Endothelial cell of umbilical vein (primary cell): ENCODE measurements around the gene BICD2. TPM values are rescaled to one million over a fixed set of nuclear protein-coding genes. Genes with fewer than 3 reads are reported as not detected.

Experiments
- BruUV-seq: library from RNA; stranded (reverse); fragments of 400-500 nt; replicated peaks from 2 replicates; lab custom pipeline; 2021; lab: Mats Ljungman, UMichigan
- CTCF ChIA-PET: fragments of 300-600, 350-600 bp; sonication (Branson Sonifier 250); formaldehyde crosslinking; loops from one replicate; lab custom pipeline; 2021; ENCODE audit warnings: antibody characterized with exemption, inconsistent platforms; lab: Charles Lee
- POLR2A ChIA-PET: fragments of 300-600, 350-600 bp; sonication (Branson Sonifier 250); formaldehyde crosslinking; loops from one replicate; lab custom pipeline; 2021; ENCODE audit warnings: antibody characterized with exemption, inconsistent platforms; lab: Charles Lee
- DNase-seq: peaks from one replicate; pipeline ENCODE4 v3.0.0-alpha.2; 2011; ENCODE audit warnings: low read depth, low spot score
- FAIRE-seq: peaks from 2 replicates; lab custom pipeline; 2011; peaks lifted over from hg19 to GRCh38; lab: Jason Lieb, UNC
- H2AFZ ChIP-seq: 2 replicates; pipeline ENCODE4 v1.6.0; 2012; ENCODE audit warnings: low read depth, low read length, control low read depth, inconsistent platforms
- H3K27ac ChIP-seq: 2 replicates; pipeline ENCODE4 v1.5.1; 2011; ENCODE audit warnings: low read depth, mild to moderate bottlenecking, control low read depth, low read length, moderate library complexity; ENCODE audit not compliant: insufficient read depth
- H3K27me3 ChIP-seq, 2 experiments: 2 replicates each; pipeline versions ENCODE4 v1.6.0 to v1.6.1; 2011; ENCODE audit warnings: low read length in 2 of 2, mixed read lengths in 1 of 2; ENCODE audit not compliant: control insufficient read depth in 2 of 2, insufficient read depth in 2 of 2
- H3K36me3 ChIP-seq, 2 experiments: 2 replicates in 1 of 2; 3 replicates in 1 of 2; pipeline ENCODE4 v1.5.1; 2011; ENCODE audit warnings: low read length in 2 of 2, mild to moderate bottlenecking in 1 of 2, moderate library complexity in 1 of 2; ENCODE audit not compliant: control insufficient read depth in 2 of 2, insufficient read depth in 2 of 2; ENCODE audit errors: extremely low read depth in 1 of 2
- H3K4me1 ChIP-seq: 3 replicates; pipeline ENCODE4 v1.5.1; 2011; ENCODE audit warnings: mild to moderate bottlenecking, low read length; ENCODE audit not compliant: control insufficient read depth, insufficient read depth; ENCODE audit errors: extremely low read depth
- H3K4me2 ChIP-seq: 2 replicates; pipeline ENCODE4 v1.6.1; 2011; ENCODE audit warnings: low read length, control low read depth, mixed read lengths; ENCODE audit not compliant: insufficient read depth
- H3K4me3 ChIP-seq, 3 experiments: fragments of 200-600 bp in 1 of 3; sonication (generic), shearing (Covaris generic) in 1 of 3; replicated peaks in 1 of 3; 2 replicates each; pipeline ENCODE4 v1.5.1; 2011 to 2016; ENCODE audit warnings: control low read depth in 3 of 3, low read length in 3 of 3, mild to moderate bottlenecking in 2 of 3, inconsistent platforms in 1 of 3, low read depth in 1 of 3, moderate library complexity in 1 of 3; ENCODE audit not compliant: insufficient read depth in 1 of 3
- H3K79me2 ChIP-seq: 2 replicates; pipeline ENCODE4 v1.6.0; 2012; ENCODE audit warnings: low read length, inconsistent platforms; ENCODE audit not compliant: control insufficient read depth, insufficient read depth
- H3K9ac ChIP-seq: replicated peaks from 2 replicates; pipeline ENCODE3; 2011; ENCODE audit warnings: low read length, control low read depth; ENCODE audit not compliant: insufficient read depth; ENCODE audit errors: extremely low read depth
- H3K9me1 ChIP-seq: replicated peaks from 3 replicates; pipeline ENCODE4 v1.6.0; 2011; ENCODE audit warnings: mild to moderate bottlenecking, low read length; ENCODE audit not compliant: control insufficient read depth, insufficient read depth; ENCODE audit errors: extremely low read depth
- H3K9me3 ChIP-seq: replicated peaks from 2 replicates; pipeline ENCODE4 v1.5.1; 2012; ENCODE audit warnings: low read length, inconsistent platforms; ENCODE audit not compliant: control insufficient read depth, insufficient read depth
- H4K20me1 ChIP-seq: replicated peaks from 2 replicates; pipeline ENCODE3; 2011; ENCODE audit warnings: mild to moderate bottlenecking, low read length; ENCODE audit not compliant: control insufficient read depth, insufficient read depth; ENCODE audit errors: extremely low read depth
- EZH2 ChIP-seq: IDR thresholded peaks from 2 replicates; pipeline ENCODE4 v1.6.1; 2012; ENCODE audit warnings: borderline replicate concordance, low read depth, mild to moderate bottlenecking, moderate library complexity, low read length, inconsistent platforms; ENCODE audit not compliant: severe bottlenecking
- FOS ChIP-seq: IDR thresholded peaks from 2 replicates; pipeline ENCODE4 v1.6.1; 2011; ENCODE audit warnings: mild to moderate bottlenecking, low read length, moderate library complexity, borderline replicate concordance; ENCODE audit not compliant: insufficient read depth
- GATA2 ChIP-seq: IDR thresholded peaks from 2 replicates; pipeline ENCODE4 v1.7.0; 2011; ENCODE audit warnings: low read depth, mild to moderate bottlenecking, moderate library complexity, mixed read lengths, low read length; ENCODE audit not compliant: insufficient read length, insufficient read depth
- JUN ChIP-seq: IDR thresholded peaks from 2 replicates; pipeline ENCODE4 v1.6.1; 2011; ENCODE audit warnings: borderline replicate concordance, low read depth; ENCODE audit not compliant: insufficient read length, insufficient read depth
- MYC ChIP-seq: IDR thresholded peaks from one replicate; pipeline ENCODE4 v1.6.1; 2011; ENCODE audit warnings: mild to moderate bottlenecking, low read depth, low read length
- POLR2A ChIP-seq: IDR thresholded peaks from 2 replicates; pipeline ENCODE4 v1.6.1; 2012; ENCODE audit warnings: low read depth, mild to moderate bottlenecking, control low read depth, low read length
- POLR2AphosphoS5 ChIP-seq: IDR thresholded peaks from 2 replicates; pipeline ENCODE4 v1.6.1; 2012; ENCODE audit warnings: low read depth, mild to moderate bottlenecking, control low read depth, low read length, moderate library complexity; ENCODE audit not compliant: insufficient read depth
- dilution Hi-C: fragments of 300-500 bp; cut with MboI; formaldehyde crosslinking; loops from one replicate; pipeline ENCODE4 v1.15.0; 2019; ENCODE audit warnings: low sequenced_read_pairs; ENCODE audit not compliant: extremely low pct_ligation_motif_present
- intact Hi-C: fragments of 100-400 bp; cut with micrococcal nuclease; formaldehyde crosslinking; loops from one replicate; pipeline ENCODE4 v1.10.0; 2022
- polyA plus RNA-seq, 4 experiments: library from polyadenylated mRNA; depleted of rRNA in 3 of 4; stranded (reverse) in 3 of 4; unstranded in 1 of 4; fragments of >200 nt; gene quantifications; 2 replicates each; pipeline versions ENCODE4 v1.2.1 to v1.2.3, GENCODE V29; 2011 to 2012; ENCODE audit warnings: missing spikeins in 1 of 4
- total RNA-seq: library from RNA; stranded (reverse); gene quantifications from 2 replicates; pipeline ENCODE4 v1.2.3, GENCODE V29; 2021
- TF ChIP-seq, protein P1 (sequence below): IDR thresholded peaks from 2 replicates; pipeline ENCODE4 v1.6.1; 2011; ENCODE audit not compliant: insufficient read depth, insufficient read length
- TF ChIP-seq, protein P2 (sequence below), 2 donors: IDR thresholded peaks; 1 replicate in 1 of 2; 2 replicates in 1 of 2; pipeline ENCODE4 v1.5.1; 2011; ENCODE audit warnings: low read length in 2 of 2, mild to moderate bottlenecking in 2 of 2, moderate library complexity in 2 of 2, control low read depth in 1 of 2, inconsistent platforms in 1 of 2, low read depth in 1 of 2; ENCODE audit not compliant: insufficient read depth in 1 of 2; ENCODE audit errors: extremely low read depth in 1 of 2

Gene BICD2
- total and polyA plus RNA-seq, 2 donors (not counting 3 experiments of a cell fraction or from before 2014, with no cell fraction given): 14.3 to 39.3 TPM

DNA sequence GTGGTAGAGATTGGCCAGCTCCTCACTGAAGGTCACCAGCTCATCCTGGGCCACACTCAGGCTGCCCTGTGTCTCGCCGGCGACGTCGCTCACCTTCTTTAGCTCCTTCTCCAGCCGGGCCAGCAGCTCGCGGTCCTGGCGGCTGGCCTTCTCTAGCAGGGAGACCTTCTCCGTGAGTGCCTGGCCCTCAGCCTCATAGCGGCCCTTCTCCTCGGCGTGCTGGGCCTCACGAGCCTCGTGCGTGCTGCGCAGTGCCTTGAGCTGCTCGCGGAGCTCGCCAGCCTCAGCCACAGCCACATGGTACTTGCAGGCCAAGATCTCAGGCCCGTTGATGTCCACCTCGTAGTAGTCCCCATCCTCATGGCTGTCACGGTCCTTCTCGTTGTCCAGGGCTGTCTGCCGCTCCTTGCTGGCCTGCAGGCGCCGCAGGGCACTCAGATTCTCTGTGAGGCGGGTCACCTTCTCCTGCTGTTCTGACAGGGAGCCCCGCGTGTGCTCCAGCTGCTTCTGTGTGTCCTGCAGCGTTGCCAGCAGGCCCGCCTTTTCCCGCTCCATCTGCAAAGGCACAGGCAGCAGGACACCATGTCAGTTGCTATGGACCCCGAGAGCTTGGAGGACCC lies 45.5 kb downstream of the BICD2 start:
- Histone ChIP-seq H3K4me3 (no peak overlapping the region), H3K79me2 (no peaks in the 10 kb centered on the region), H3K4me1 (no peaks in the 10 kb centered on the region), H3K9me1 (no peaks in the 10 kb centered on the region), H3K9me3 (no peaks in the 10 kb centered on the region), H2AFZ (no peak overlapping the region), H3K36me3 (peaks cover 18 to 51% of the 10 kb centered on the region in 2 experiments), H3K27me3 (no peaks in the 10 kb centered on the region), H4K20me1 (no peaks in the 10 kb centered on the region), H3K4me2 (no peak overlapping the region), H3K27ac (no peak overlapping the region), H3K9ac (no peak overlapping the region)
- ChIA-PET CTCF (interaction anchor here (1.6 to 10.3 kb wide), 4 partner anchors 35 to 73 kb away, joined by 3 to 226 read pairs (median 7); no protein-coding TSS in a partner anchor), POLR2A (no interaction called here)
- intact Hi-C loops: no loop called here
- no peak for TF ChIP-seq EZH2
- no peak for TF ChIP-seq GATA2
- TF ChIP-seq MYC: no peak
- TF ChIP-seq JUN: no peak
- no peak for TF ChIP-seq POLR2AphosphoS5
- TF ChIP-seq, protein P1, sequence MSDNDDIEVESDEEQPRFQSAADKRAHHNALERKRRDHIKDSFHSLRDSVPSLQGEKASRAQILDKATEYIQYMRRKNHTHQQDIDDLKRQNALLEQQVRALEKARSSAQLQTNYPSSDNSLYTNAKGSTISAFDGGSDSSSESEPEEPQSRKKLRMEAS: no peak
- TF ChIP-seq FOS: no peak
- TF ChIP-seq, protein P2, sequence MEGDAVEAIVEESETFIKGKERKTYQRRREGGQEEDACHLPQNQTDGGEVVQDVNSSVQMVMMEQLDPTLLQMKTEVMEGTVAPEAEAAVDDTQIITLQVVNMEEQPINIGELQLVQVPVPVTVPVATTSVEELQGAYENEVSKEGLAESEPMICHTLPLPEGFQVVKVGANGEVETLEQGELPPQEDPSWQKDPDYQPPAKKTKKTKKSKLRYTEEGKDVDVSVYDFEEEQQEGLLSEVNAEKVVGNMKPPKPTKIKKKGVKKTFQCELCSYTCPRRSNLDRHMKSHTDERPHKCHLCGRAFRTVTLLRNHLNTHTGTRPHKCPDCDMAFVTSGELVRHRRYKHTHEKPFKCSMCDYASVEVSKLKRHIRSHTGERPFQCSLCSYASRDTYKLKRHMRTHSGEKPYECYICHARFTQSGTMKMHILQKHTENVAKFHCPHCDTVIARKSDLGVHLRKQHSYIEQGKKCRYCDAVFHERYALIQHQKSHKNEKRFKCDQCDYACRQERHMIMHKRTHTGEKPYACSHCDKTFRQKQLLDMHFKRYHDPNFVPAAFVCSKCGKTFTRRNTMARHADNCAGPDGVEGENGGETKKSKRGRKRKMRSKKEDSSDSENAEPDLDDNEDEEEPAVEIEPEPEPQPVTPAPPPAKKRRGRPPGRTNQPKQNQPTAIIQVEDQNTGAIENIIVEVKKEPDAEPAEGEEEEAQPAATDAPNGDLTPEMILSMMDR (IDR thresholded peaks at IDR 0.05; ENCODE audit: extremely low read depth in 1 of 2, insufficient read depth in 1 of 2, low read depth in 1 of 2, low read length in 2 of 2): no peak
- TF ChIP-seq POLR2A: no peak
- dilution Hi-C loops: no loop called here
- DNase-seq (no peak), FAIRE-seq (no peak)
- BruUV-seq: no TSS peak
